Measurements from ENCODE around the gene KRT2.

KRT2 gene

GRCh38 chr12:52600071-52600470 lies 51.9 kb downstream of the KRT2 start:
- DNase-seq (ENCODE audit: low read depth, low spot score) = no peak

- no peak for DNase-seq (ENCODE audit: low read depth, low spot score)
These were observed 53.0 kb downstream of the KRT2 start for GRCh38 chr12:52598966-52599365.
